OCI-LY3 (cell line): ENCODE measurements around the gene JAKMIP1.

ENCODE experiments used
- H2AFZ ChIP-seq: fragments of 200-600, 300-600 bp; shearing (Covaris generic); 2 replicates; pipeline ENCODE4 v1.6.0; 2014; ENCODE audit warnings: antibody characterized with exemption, low read depth, low read length
- H3K27ac ChIP-seq: fragments of 200-600, 300-600 bp; sonication (generic); 2 replicates; pipeline ENCODE4 v1.5.1; 2014; ENCODE audit warnings: mild to moderate bottlenecking, low read length, moderate library complexity, mixed read lengths
- H3K27me3 ChIP-seq: fragments of 200-600, 300-600 bp; sonication (generic); 2 replicates; pipeline ENCODE4 v1.6.1; 2014; ENCODE audit warnings: low read depth, low read length, mixed read lengths
- H3K36me3 ChIP-seq: fragments of 200-600, 300-600 bp; sonication (generic); replicated peaks from 2 replicates; pipeline ENCODE3; 2014; ENCODE audit warnings: low read depth, low read length, mixed read lengths
- H3K4me1 ChIP-seq: fragments of 300-600, 200-600 bp; sonication (generic); 2 replicates; pipeline ENCODE4 v1.6.1; 2014; ENCODE audit warnings: low read length, mixed read lengths
- H3K4me2 ChIP-seq: fragments of 200-600, 300-600 bp; sonication (generic); 2 replicates; pipeline ENCODE4 v1.6.1; 2014; ENCODE audit warnings: low read length, mixed read lengths
- H3K4me3 ChIP-seq: fragments of 300-600, 200-600 bp; sonication (generic); 2 replicates; pipeline ENCODE4 v1.5.1; 2014; ENCODE audit warnings: antibody characterized with exemption, mild to moderate bottlenecking, low read length, moderate library complexity
- H3K79me2 ChIP-seq: fragments of 300-600, 200-600 bp; shearing (Covaris generic); 2 replicates; pipeline ENCODE4 v1.6.1; 2014; ENCODE audit warnings: mild to moderate bottlenecking, low read length, mixed read lengths
- H3K9ac ChIP-seq: fragments of 300-600, 200-600 bp; shearing (Covaris generic); 2 replicates; pipeline ENCODE4 v1.6.0; 2014; ENCODE audit warnings: mild to moderate bottlenecking, low read length, moderate library complexity
- H3K9me3 ChIP-seq: fragments of 200-600, 300-600 bp; shearing (Covaris generic); 2 replicates; pipeline ENCODE4 v1.6.1; 2014; ENCODE audit warnings: low read length, mixed read lengths; ENCODE audit not compliant: insufficient read depth
- H4K20me1 ChIP-seq: fragments of 200-600, 300-600 bp; sonication (generic); 2 replicates; pipeline ENCODE4 v1.6.1; 2016; ENCODE audit warnings: low read length, mixed read lengths; ENCODE audit not compliant: insufficient read depth
- EZH2phosphoT487 ChIP-seq: fragments of 200-600 bp; shearing (Covaris generic); IDR thresholded peaks from 2 replicates; pipeline ENCODE4 v1.6.1; 2018; ENCODE audit warnings: antibody characterized with exemption, mixed run types, low read depth
- TF ChIP-seq, protein P1 (sequence below): fragments of 200-600, 300-600 bp; sonication (generic); IDR thresholded peaks from 2 replicates; pipeline ENCODE4 v1.5.1; 2014; ENCODE audit warnings: antibody characterized with exemption, low read length, low read depth

JAKMIP1 gene

DNA sequence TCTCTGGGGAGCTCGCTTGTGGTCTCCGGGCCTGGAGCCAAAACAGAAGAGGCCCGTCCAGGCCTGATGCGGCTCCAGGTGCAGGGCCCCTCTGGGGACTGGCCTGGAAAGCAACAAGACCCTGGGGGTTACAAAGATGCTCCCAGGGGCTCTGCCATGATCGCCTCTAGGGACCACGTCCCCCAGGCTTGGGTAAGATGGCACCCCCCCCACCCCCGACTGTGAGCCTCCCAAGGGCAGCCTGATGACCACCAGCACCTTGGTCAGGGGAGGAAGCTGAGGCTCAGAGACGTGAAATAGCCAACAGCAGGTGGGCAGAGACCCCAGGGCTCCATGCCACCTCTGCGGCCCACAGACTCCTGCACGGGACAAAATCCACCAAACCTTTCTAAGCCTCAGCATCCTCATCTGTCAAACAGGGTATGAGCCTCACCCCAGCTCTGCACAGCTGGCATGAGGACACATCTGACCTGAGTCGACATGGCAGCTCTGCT, 207.5 kb downstream of the JAKMIP1 start:
- H4K20me1 ChIP-seq = no peaks in the 10 kb centered on the region

GRCh38 chr4:5992171-5992827, 208.1 kb downstream of the JAKMIP1 start:
- H3K4me2 ChIP-seq = no peak overlapping the region
- TF ChIP-seq, protein P1, sequence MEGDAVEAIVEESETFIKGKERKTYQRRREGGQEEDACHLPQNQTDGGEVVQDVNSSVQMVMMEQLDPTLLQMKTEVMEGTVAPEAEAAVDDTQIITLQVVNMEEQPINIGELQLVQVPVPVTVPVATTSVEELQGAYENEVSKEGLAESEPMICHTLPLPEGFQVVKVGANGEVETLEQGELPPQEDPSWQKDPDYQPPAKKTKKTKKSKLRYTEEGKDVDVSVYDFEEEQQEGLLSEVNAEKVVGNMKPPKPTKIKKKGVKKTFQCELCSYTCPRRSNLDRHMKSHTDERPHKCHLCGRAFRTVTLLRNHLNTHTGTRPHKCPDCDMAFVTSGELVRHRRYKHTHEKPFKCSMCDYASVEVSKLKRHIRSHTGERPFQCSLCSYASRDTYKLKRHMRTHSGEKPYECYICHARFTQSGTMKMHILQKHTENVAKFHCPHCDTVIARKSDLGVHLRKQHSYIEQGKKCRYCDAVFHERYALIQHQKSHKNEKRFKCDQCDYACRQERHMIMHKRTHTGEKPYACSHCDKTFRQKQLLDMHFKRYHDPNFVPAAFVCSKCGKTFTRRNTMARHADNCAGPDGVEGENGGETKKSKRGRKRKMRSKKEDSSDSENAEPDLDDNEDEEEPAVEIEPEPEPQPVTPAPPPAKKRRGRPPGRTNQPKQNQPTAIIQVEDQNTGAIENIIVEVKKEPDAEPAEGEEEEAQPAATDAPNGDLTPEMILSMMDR = no peak
- no peak for TF ChIP-seq EZH2phosphoT487
- H3K27ac ChIP-seq = no peak overlapping the region
- H3K9ac ChIP-seq = no peak overlapping the region
- H3K79me2 ChIP-seq = no peaks in the 10 kb centered on the region
- H2AFZ ChIP-seq = no peak overlapping the region
- no peaks in the 10 kb centered on the region for H3K36me3 ChIP-seq
- peaks cover 3% of the 10 kb centered on the region; the same call in 1 of the 2 replicates for H3K27me3 ChIP-seq
- H3K4me3 ChIP-seq = no peak overlapping the region
- H3K4me1 ChIP-seq = no peaks in the 10 kb centered on the region
- H3K9me3 ChIP-seq = no peaks in the 10 kb centered on the region
- H4K20me1 ChIP-seq = no peaks in the 10 kb centered on the region

More for the DNA sequence above, 207.5 kb downstream of the JAKMIP1 start:
- Histone ChIP-seq H3K27me3 (peaks cover 3% of the 10 kb centered on the region; the same call in 1 of the 2 replicates), H3K4me1 (no peaks in the 10 kb centered on the region), H3K27ac (no peak overlapping the region), H3K4me3 (no peak overlapping the region), H3K4me2 (no peak overlapping the region), H3K36me3 (no peaks in the 10 kb centered on the region), H3K9me3 (no peaks in the 10 kb centered on the region), H3K79me2 (no peaks in the 10 kb centered on the region), H3K9ac (no peak overlapping the region), H2AFZ (no peak overlapping the region)
- TF ChIP-seq, protein P1 = no peak
- no peak for TF ChIP-seq EZH2phosphoT487

- Histone ChIP-seq H3K4me1 (no peaks in the 10 kb centered on the region), H3K4me3 (no peak overlapping the region), H4K20me1 (no peaks in the 10 kb centered on the region), H3K27ac (no peak overlapping the region), H3K27me3 (peaks cover 3% of the 10 kb centered on the region; the same call in 1 of the 2 replicates), H3K79me2 (no peaks in the 10 kb centered on the region), H2AFZ (no peak overlapping the region), H3K36me3 (no peaks in the 10 kb centered on the region), H3K9ac (no peak overlapping the region), H3K9me3 (no peaks in the 10 kb centered on the region), H3K4me2 (no peak overlapping the region)
- TF ChIP-seq, protein P1 = no peak
- no peak for TF ChIP-seq EZH2phosphoT487
Measured at GRCh38 chr4:5991405-5991804, 208.9 kb downstream of the JAKMIP1 start.

GRCh38 chr4:5990446-5991160, 209.7 kb downstream of the JAKMIP1 start:
- Histone ChIP-seq H2AFZ (no peak overlapping the region), H3K36me3 (no peaks in the 10 kb centered on the region), H3K4me3 (no peak overlapping the region), H3K79me2 (no peaks in the 10 kb centered on the region), H4K20me1 (no peaks in the 10 kb centered on the region), H3K9ac (no peak overlapping the region), H3K27ac (no peak overlapping the region), H3K4me2 (no peak overlapping the region), H3K27me3 (peaks cover 3% of the 10 kb centered on the region; the same call in 1 of the 2 replicates), H3K9me3 (no peaks in the 10 kb centered on the region), H3K4me1 (no peaks in the 10 kb centered on the region)
- TF ChIP-seq EZH2phosphoT487 = no peak
- TF ChIP-seq, protein P1 = no peak
